Measurements from ENCODE around the gene FAM53B. TPM values are rescaled to one million over a fixed set of nuclear protein-coding genes. Genes with fewer than 3 reads are reported as not detected.

The FAM53B gene
- total RNA-seq, 1 donor from 2014 or later: 9.2 TPM

- DNase-seq (ENCODE audit: low read depth): no peak
- no peak for TF ChIP-seq CTCF (conservative IDR thresholded peaks at IDR 0.05; ENCODE audit: low read depth, low read length)
- no peak overlapping the region for H3K4me3 ChIP-seq (ENCODE audit: low read depth, low read length)
These were observed 122.5 kb downstream of the FAM53B start for GRCh38 chr10:124621637-124622036.

GRCh38 chr10:124619802-124620490 is 124.2 kb downstream of the FAM53B start:
- TF ChIP-seq CTCF (conservative IDR thresholded peaks at IDR 0.05; ENCODE audit: low read depth, low read length): no peak
- H3K4me3 ChIP-seq (ENCODE audit: low read depth, low read length): no peak overlapping the region
- no peak for DNase-seq (ENCODE audit: low read depth)

- H3K4me3 ChIP-seq (ENCODE audit: low read depth, low read length): no peak overlapping the region
- TF ChIP-seq CTCF (conservative IDR thresholded peaks at IDR 0.05; ENCODE audit: low read depth, low read length): no peak
- no peak for DNase-seq (ENCODE audit: low read depth)
These were observed 125.0 kb downstream of the FAM53B start for GRCh38 chr10:124619195-124619594.

- DNase-seq (ENCODE audit: low read depth): no peak
- H3K4me3 ChIP-seq (ENCODE audit: low read depth, low read length): no peak overlapping the region
- TF ChIP-seq CTCF (conservative IDR thresholded peaks at IDR 0.05; ENCODE audit: low read depth, low read length): no peak
These were observed 125.6 kb downstream of the FAM53B start for GRCh38 chr10:124618470-124619073.

- DNase-seq (ENCODE audit: low read depth): no peak
- no peak overlapping the region for H3K4me3 ChIP-seq (ENCODE audit: low read depth, low read length)
- TF ChIP-seq CTCF (conservative IDR thresholded peaks at IDR 0.05; ENCODE audit: low read depth, low read length): no peak
These were observed 127.4 kb downstream of the FAM53B start for GRCh38 chr10:124616836-124617130.

GRCh38 chr10:124616040-124616835 is 127.9 kb downstream of the FAM53B start:
- H3K4me3 ChIP-seq (ENCODE audit: low read depth, low read length): no peak overlapping the region
- no peak for TF ChIP-seq CTCF (conservative IDR thresholded peaks at IDR 0.05; ENCODE audit: low read depth, low read length)
- DNase-seq (ENCODE audit: low read depth): no peak
